Measurements from ENCODE around the gene MEOX2. TPM values are rescaled to one million over a fixed set of nuclear protein-coding genes. Genes with fewer than 3 reads are reported as not detected.

Gene MEOX2
- total RNA-seq, 1 donor from 2014 or later, result not detected

GRCh38 chr7:15720849-15721471, 34.5 kb upstream of the MEOX2 start:
- Histone ChIP-seq H4K20me1 (ENCODE audit: low read depth) (no peaks in the 10 kb centered on the region), H3K4me1 (peaks cover 4% of the 10 kb centered on the region), H3K4me3 (no peak overlapping the region), H3K27me3 (no peaks in the 10 kb centered on the region), H3F3A (ENCODE audit: low read depth) (no peaks in the 10 kb centered on the region), H3K79me2 (ENCODE audit: low read depth) (no peaks in the 10 kb centered on the region), H3K9ac (no peak overlapping the region), H3K36me3 (no peaks in the 10 kb centered on the region), H3K27ac (no peak overlapping the region), H2AFZ (replicated peaks) (no peak overlapping the region), H3K4me2 (no peak overlapping the region), H3K9me3 (ENCODE audit: low read depth) (no peaks in the 10 kb centered on the region)
- Mint-ChIP-seq H3K4me1 (no peaks in the 10 kb centered on the region), H3K36me3 (no peaks in the 10 kb centered on the region), H3K27ac (no peak overlapping the region), H3K27me3 (ENCODE audit: insufficient read depth, low read depth) (peaks cover 2% of the 10 kb centered on the region), H3K9me3 (no peaks in the 10 kb centered on the region), H3K4me3 (no peak overlapping the region)
- TF ChIP-seq EZH2 (IDR thresholded peaks at IDR 0.05) (no peak), EZH2phosphoT487 (IDR thresholded peaks at IDR 0.05) (no peak)
- TF ChIP-seq, protein P1, sequence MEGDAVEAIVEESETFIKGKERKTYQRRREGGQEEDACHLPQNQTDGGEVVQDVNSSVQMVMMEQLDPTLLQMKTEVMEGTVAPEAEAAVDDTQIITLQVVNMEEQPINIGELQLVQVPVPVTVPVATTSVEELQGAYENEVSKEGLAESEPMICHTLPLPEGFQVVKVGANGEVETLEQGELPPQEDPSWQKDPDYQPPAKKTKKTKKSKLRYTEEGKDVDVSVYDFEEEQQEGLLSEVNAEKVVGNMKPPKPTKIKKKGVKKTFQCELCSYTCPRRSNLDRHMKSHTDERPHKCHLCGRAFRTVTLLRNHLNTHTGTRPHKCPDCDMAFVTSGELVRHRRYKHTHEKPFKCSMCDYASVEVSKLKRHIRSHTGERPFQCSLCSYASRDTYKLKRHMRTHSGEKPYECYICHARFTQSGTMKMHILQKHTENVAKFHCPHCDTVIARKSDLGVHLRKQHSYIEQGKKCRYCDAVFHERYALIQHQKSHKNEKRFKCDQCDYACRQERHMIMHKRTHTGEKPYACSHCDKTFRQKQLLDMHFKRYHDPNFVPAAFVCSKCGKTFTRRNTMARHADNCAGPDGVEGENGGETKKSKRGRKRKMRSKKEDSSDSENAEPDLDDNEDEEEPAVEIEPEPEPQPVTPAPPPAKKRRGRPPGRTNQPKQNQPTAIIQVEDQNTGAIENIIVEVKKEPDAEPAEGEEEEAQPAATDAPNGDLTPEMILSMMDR (IDR thresholded peaks at IDR 0.05), result peak; percentile 91
- peak; percentile 25 for DNase-seq (ENCODE audit: low spot score)

GRCh38 chr7:15719311-15719710, 32.8 kb upstream of the MEOX2 start:
- Histone ChIP-seq H3K36me3 (no peaks in the 10 kb centered on the region), H3K4me3 (no peak overlapping the region), H3K27me3 (no peaks in the 10 kb centered on the region), H4K20me1 (ENCODE audit: low read depth) (no peaks in the 10 kb centered on the region), H3K9me3 (ENCODE audit: low read depth) (no peaks in the 10 kb centered on the region), H3K79me2 (ENCODE audit: low read depth) (no peaks in the 10 kb centered on the region), H3K4me2 (no peak overlapping the region), H3K9ac (no peak overlapping the region), H3F3A (ENCODE audit: low read depth) (no peaks in the 10 kb centered on the region), H3K4me1 (no peaks in the 10 kb centered on the region), H2AFZ (replicated peaks) (peak overlapping the region; percentile 75), H3K27ac (no peak overlapping the region)
- TF ChIP-seq EZH2phosphoT487 (IDR thresholded peaks at IDR 0.05), result no peak
- Mint-ChIP-seq H3K4me3 (no peak overlapping the region), H3K36me3 (no peaks in the 10 kb centered on the region), H3K9me3 (no peaks in the 10 kb centered on the region), H3K4me1 (no peaks in the 10 kb centered on the region), H3K27ac (no peak overlapping the region), H3K27me3 (ENCODE audit: insufficient read depth, low read depth) (peaks cover 2% of the 10 kb centered on the region)
- no peak for DNase-seq (ENCODE audit: low spot score)

- Histone ChIP-seq H3K79me2 (ENCODE audit: low read depth) (no peaks in the 10 kb centered on the region), H4K20me1 (ENCODE audit: low read depth) (no peaks in the 10 kb centered on the region), H3K9ac (no peak overlapping the region), H3K27ac (no peak overlapping the region), H3K36me3 (no peaks in the 10 kb centered on the region), H3K9me3 (ENCODE audit: low read depth) (no peaks in the 10 kb centered on the region), H2AFZ (replicated peaks) (no peak overlapping the region), H3F3A (ENCODE audit: low read depth) (no peaks in the 10 kb centered on the region), H3K27me3 (no peaks in the 10 kb centered on the region), H3K4me3 (no peak overlapping the region), H3K4me2 (no peak overlapping the region), H3K4me1 (no peaks in the 10 kb centered on the region)
- no peaks in the 10 kb centered on the region for H3K4me1 Mint-ChIP-seq
- peaks cover 2% of the 10 kb centered on the region for H3K27me3 Mint-ChIP-seq (ENCODE audit: insufficient read depth, low read depth)
- TF ChIP-seq EZH2phosphoT487 (IDR thresholded peaks at IDR 0.05) (no peak), EZH2 (IDR thresholded peaks at IDR 0.05) (no peak)
- TF ChIP-seq, protein P1 (IDR thresholded peaks at IDR 0.05), result no peak
- H3K36me3 Mint-ChIP-seq, result no peaks in the 10 kb centered on the region
- H3K9me3 Mint-ChIP-seq, result no peaks in the 10 kb centered on the region
- no peak for DNase-seq (ENCODE audit: low spot score)
- no peak overlapping the region for H3K4me3 Mint-ChIP-seq
- H3K27ac Mint-ChIP-seq, result no peak overlapping the region
Observed at GRCh38 chr7:15715435-15715834, 29.0 kb upstream of the MEOX2 start.

GRCh38 chr7:15709978-15710377, 23.5 kb upstream of the MEOX2 start:
- H3K36me3 Mint-ChIP-seq, result no peaks in the 10 kb centered on the region
- no peak overlapping the region for H3K4me3 Mint-ChIP-seq
- H3K27me3 Mint-ChIP-seq (ENCODE audit: insufficient read depth, low read depth), result no peaks in the 10 kb centered on the region
- DNase-seq (ENCODE audit: low spot score), result no peak
- H3K9ac ChIP-seq, result no peak overlapping the region
- H3K4me3 ChIP-seq, result no peak overlapping the region
- H3K79me2 ChIP-seq (ENCODE audit: low read depth), result no peaks in the 10 kb centered on the region
- no peaks in the 10 kb centered on the region for H4K20me1 ChIP-seq (ENCODE audit: low read depth)
- no peaks in the 10 kb centered on the region for H3F3A ChIP-seq (ENCODE audit: low read depth)
- no peak overlapping the region for H3K27ac Mint-ChIP-seq
- H3K9me3 ChIP-seq (ENCODE audit: low read depth), result no peaks in the 10 kb centered on the region
- no peaks in the 10 kb centered on the region for H3K4me1 Mint-ChIP-seq
- no peak overlapping the region for H2AFZ ChIP-seq (replicated peaks)
- no peak overlapping the region for H3K27ac ChIP-seq
- H3K4me2 ChIP-seq, result no peak overlapping the region
- no peaks in the 10 kb centered on the region for H3K9me3 Mint-ChIP-seq
- TF ChIP-seq, protein P1 (IDR thresholded peaks at IDR 0.05), result no peak
- no peak for TF ChIP-seq EZH2 (IDR thresholded peaks at IDR 0.05)
- no peak for TF ChIP-seq EZH2phosphoT487 (IDR thresholded peaks at IDR 0.05)
- H3K4me1 ChIP-seq, result no peaks in the 10 kb centered on the region
- no peaks in the 10 kb centered on the region for H3K27me3 ChIP-seq
- H3K36me3 ChIP-seq, result no peaks in the 10 kb centered on the region
